HG02943 (cell line): ENCODE measurements around the gene NAT16.

Source experiments
- ATAC-seq: cut with Tn5 transposase; IDR thresholded peaks from one replicate; pipeline ENCODE4 v1.9.1; 2021; ENCODE audit warnings: mild to moderate bottlenecking, low read depth, moderate library complexity; ENCODE audit not compliant: unreplicated experiment

NAT16 gene

GRCh38 chr7:101180130-101180755, at the start of gene NAT16:
Gene NAT16, minus strand, starts transcription at chr7:101180293. Its CDS starts 5,486 bp downstream, at chr7:101174807.
- no peak for ATAC-seq

DNA sequence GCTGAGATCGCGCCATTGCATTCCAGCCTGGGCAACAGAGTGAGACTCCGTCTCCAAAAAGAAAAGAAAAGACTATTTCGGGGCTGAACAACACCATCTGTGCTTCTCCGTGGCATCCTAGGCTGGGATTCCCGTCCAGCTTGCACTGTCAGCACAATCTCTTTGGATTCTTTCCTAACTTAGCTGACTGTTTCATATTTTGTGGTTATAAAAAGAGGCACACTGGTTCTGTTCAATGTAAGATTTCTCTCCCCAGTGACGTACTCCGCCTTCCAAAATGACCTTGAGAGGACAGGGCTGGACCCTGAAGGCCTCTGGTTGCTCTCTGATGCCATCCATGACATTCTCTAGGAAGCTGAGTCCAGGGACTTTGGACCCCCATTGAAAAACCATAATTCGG, 46.6 kb upstream of the NAT16 start:
- ATAC-seq = no peak

- no peak for ATAC-seq
These were observed 45.6 kb upstream of the NAT16 start for GRCh38 chr7:101225650-101226049.

DNA sequence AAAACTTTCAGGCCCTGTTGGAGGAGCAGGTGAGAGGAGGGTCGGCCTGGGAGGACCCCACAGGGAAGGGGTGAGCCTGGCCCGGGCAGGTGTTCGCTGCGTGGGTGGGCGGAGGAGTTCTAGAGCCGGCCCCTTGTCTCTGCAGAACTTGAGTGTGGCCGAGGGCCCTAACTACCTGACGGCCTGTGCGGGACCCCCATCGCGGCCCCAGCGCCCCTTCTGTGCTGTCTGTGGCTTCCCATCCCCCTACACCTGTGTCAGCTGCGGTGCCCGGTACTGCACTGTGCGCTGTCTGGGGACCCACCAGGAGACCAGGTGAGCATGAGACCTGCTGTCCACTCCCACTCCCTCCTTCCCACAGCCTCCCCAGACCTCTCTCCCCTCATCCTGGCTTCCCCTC, 43.4 kb upstream of the NAT16 start:
- ATAC-seq = no peak

- ATAC-seq = no peak
These were observed 42.3 kb upstream of the NAT16 start for GRCh38 chr7:101222275-101222830.

DNA sequence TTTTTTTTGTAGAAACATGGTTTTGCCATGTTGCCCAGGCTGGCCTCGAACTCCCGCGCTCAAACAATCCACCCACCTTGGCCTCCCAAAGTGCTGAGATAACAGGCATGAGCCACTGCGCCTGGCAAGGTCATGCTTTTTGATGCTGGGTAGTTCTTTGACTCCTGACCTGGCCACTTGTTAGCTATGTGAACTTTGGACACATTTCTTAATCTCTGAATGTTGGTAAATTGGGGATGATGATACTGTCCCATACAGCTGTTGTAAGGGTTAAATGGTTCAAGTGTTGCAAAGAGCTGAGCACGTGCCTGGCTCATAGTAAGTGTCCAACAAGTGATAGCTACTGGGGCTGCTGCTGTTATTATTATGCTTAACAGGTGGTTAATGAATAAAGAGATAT, 40.2 kb upstream of the NAT16 start:
- no peak for ATAC-seq

DNA sequence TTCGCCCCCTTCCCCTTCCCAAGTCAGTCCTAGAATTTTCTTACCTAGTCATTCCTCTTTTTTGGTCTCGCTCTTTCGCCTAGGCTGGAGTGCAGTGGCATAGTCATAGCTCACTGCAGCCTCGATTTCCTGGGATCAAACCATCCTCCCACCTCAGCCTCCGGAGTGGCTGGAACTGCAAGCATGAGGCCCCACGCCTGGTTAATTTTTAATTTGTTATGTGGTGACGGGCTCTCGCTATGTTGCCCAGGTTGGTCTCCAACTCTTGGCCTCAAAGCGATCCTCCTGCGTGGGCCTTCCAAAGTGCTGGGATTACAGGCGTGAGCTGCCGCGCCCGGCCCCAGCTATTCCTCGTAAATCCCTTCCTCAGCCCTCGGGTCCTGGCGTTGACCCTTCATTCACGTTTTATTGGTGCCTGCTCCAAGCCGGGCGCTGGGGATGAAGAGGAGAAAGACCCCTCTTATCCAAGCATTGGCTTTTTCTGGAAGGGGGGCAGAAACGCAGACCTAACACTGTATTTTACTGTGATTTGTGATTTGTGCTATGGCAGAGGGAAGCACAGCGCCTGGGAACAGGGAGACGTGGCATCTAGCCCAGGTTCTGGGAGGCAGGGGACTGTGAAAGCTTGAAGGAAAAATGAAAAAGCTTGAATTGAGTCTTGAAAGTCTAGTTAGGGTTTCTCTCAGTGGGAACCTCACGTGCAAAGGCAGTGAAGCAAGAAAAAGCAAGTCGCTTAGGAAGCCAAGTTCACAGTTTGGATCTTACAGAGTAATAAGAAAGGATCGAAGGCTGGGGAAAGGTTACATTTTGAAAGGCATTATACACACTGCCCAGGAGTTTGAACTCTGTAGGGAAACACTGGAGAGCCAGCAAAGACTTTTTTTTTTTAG, 38.4 kb upstream of the NAT16 start:
- ATAC-seq = peak; percentile 6

GRCh38 chr7:101217388-101218235, 37.5 kb upstream of the NAT16 start, which contains the start of the genes PLOD3 and ZNHIT1:
Gene PLOD3, minus strand, starts transcription at chr7:101217581. Its CDS starts 307 bp downstream, at chr7:101217274.
Gene ZNHIT1, plus strand, starts transcription at chr7:101218165. Its CDS starts 31 bp downstream, at chr7:101218196.
- ATAC-seq = peak; percentile 67

DNA sequence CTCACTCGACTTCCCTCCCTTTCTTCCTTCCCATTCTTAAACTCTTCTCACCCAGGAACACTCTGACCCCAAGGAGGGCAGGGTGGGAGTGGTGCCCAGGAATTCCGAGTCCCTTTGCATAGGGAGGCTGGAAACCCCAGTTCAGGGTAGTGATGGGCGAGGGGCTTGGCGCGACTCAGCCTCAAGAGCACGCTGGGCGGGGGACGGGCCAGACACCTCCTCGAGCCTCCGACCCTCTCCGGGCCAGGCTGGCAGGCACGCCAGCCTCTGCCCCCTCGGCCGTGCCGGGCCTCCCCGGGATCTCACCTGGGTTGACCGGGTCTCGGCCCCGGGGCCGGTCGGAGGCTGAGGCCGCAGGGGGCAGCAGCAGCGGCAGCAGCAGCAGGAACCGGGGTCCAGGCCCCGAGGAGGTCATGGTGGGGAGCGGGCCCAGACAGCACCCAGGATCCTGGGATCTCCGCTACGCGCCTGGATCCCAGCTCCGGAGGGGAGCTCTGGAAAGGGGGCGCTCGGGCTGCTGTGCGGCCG, 36.8 kb upstream of the NAT16 start:
- ATAC-seq = no peak

DNA sequence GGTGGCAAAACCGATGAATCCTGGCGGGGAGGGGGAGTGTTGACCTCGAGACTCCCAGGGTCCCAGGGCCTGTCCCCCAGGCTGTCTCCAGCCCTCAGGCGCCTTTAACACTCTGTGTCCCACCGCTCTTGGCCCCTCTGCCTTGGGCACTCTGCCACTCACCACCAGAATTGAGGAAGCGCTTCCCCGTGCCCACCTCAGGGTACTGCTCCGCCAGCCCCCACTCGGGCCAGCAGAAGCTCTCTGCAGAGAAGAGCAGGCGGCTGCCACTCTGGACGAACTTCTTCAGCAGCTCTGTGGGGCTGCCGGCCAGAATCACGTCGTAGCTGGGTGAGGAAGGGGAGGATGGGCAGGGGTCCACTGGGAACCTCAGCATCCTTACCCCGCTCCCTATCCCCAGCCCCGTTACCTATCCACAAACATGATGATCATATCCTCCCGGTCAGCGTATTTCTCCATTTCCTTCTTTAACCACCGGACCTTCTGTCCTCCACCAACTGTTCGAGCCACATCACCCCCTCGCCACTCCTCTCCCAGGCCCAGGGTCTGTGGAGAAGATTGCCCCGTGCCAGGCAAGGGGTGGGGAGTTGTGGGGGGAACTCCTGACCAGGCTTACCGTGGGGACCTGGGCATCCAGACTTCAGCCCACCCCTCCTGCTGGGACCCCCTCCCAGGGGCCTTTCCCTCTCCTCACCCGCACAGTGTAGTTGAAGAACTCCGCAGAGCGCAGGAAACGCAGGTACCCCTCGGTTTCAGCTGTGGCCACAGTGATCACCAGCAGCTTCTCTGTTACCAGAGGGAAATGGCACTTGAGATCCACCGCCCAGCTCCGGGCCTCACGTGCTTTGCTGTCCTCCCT, 36.1 kb upstream of the NAT16 start:
- ATAC-seq = no peak

DNA sequence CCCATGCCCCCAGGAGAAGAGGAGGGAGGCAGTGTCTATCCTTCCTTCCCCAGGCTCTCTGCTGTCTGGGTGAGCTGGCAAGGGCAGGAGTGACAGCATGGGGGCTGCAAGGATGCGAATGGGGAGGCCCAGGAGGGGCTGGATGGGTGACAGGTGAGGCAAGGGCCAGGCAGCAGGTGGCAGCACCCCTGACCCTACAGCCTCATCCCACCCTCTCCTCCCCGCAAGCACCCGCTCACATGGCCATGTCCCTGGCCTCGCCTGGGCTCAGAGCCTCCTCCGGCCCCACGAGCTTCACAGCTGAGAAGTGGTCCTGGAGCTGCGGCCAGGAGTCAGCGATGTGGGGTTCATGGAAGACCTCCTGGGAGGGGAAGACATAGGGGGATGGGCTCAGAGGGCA, 31.9 kb upstream of the NAT16 start:
- no peak for ATAC-seq

DNA sequence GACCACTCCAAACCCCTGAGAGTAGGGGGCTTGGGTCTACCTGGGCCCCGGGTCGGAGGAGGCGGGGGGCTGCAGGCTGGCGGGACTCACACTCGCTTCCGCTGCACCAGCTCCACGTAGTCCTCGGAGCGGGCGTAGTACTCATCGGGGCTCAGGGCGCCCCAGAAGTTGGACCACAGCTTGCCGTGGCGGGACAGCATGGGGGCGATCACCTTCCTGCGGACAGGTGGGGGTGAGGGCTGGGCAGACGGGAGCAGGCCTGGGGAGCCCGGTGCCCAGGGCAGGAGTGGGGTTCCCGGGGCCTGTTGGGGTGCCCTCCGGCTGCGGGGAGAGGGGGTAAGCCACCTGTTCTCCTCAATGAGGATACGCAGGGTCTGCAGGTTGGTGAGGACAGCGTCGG, 31.4 kb upstream of the NAT16 start:
- ATAC-seq = no peak

- no peak for ATAC-seq
These were observed 30.1 kb upstream of the NAT16 start for GRCh38 chr7:101210143-101210542.

DNA sequence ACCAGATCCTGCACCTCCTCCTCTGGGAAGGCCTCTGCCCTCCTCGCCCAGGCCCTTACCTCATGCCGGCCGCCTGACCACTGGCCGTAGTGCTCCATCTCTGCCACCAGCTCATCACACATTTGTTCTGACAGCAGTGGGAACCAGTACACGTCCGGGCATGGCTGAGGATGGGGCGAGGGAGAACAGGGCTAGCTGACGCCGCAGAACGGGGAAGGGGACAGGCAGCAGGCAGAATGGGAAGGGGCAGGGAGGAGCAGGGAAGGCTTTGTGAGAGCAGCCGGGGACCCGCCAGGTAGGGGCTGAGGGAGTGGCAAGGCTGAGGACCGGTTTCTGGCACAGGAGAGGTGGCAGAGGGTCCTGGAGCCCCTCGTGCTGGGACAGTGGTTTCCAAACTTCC, 28.7 kb upstream of the NAT16 start:
- ATAC-seq = no peak

GRCh38 chr7:101207459-101207858, 27.4 kb upstream of the NAT16 start:
- no peak for ATAC-seq

DNA sequence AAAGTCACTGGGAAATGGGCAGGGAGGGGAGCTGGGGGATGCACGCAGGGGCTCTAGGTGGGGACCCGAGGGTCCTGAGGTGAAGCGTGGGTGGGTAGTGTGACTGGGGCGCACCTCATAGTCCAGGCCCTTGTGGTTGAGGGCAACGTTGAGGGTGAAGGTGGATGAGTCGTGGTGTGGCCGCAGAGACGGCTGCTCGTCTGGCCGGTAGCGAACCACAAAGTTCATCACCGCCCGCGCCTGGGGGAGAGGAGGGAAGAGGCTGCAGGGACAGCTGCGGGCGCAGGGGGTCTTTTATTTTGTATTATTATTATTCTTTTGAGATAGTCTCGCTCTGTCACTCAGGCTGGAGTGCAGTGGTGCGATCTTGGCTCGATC, 26.6 kb upstream of the NAT16 start:
- ATAC-seq = no peak

DNA sequence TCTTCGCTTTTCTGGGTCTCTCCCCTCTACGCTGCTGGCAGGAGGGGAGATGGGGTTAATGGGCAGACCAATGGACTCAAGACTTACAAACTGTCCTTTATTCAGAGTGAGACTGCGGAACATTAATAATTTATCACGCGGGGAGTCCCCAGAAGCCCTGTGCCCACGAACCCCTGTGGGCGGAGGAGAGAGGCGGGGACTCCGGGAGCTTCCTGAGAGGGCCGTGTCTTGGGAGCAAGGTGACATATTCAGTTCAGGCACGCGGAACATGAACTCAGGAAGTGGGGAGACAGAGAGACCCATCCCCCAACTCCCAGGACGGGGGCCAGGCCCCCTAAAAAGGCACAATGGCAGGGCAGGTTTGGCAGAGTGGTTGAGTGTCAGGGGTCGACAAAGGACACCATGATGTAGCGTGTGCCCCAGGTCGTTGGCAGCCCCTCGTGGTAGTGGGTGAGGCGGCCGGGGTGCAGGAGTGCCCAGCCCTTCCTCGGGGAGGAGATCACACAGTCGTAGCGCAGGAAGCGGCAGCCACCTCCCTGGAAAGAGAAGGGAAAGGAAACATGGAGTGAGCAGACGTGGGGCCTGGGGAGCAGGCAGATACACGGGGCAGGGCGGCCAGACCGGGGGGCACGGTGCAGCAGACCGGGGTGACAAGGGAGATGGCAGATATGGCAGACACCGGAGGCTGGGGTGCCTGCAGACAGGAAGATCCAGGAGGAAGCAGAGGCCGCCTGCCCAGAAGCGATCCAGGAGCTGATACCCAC, 26.0 kb upstream of the NAT16 start:
- no peak for ATAC-seq
